GM21786 (cell line): ENCODE results near the gene CLCNKB.

Source experiments
- ATAC-seq: cut with Tn5 transposase; IDR thresholded peaks from one replicate; pipeline ENCODE4 v1.9.1; 2021; ENCODE audit not compliant: unreplicated experiment

The CLCNKB gene

GRCh38 chr1:16091296-16091695 lies 47.7 kb downstream of the CLCNKB start:
- no peak for ATAC-seq

GRCh38 chr1:16092097-16092922 lies 48.7 kb downstream of the CLCNKB start:
- no peak for ATAC-seq

- no peak for ATAC-seq
These were observed 49.4 kb downstream of the CLCNKB start for GRCh38 chr1:16092923-16093511.

- ATAC-seq = no peak
These were observed 50.0 kb downstream of the CLCNKB start for GRCh38 chr1:16093611-16094010.

GRCh38 chr1:16094453-16095158 lies 51.0 kb downstream of the CLCNKB start:
- ATAC-seq = no peak

GRCh38 chr1:16095447-16095846 lies 51.9 kb downstream of the CLCNKB start:
- no peak for ATAC-seq

GRCh38 chr1:16099412-16099811 lies 55.8 kb downstream of the CLCNKB start:
- ATAC-seq = no peak

- ATAC-seq = no peak
These were observed 58.0 kb downstream of the CLCNKB start for GRCh38 chr1:16101623-16102022.
